ENCODE results near the gene RUNX2. TPM values are rescaled to one million over a fixed set of nuclear protein-coding genes. Genes with fewer than 3 reads are reported as not detected.

The RUNX2 gene
- polyA plus RNA-seq, 1 donor from 2014 or later: not detected

GRCh38 chr6:45665859-45666258, 337.7 kb downstream of the RUNX2 start:
- Histone ChIP-seq H4K20me1 (ENCODE audit: insufficient read depth) (no peaks in the 10 kb centered on the region), H3K9me3 (ENCODE audit: low read length) (no peaks in the 10 kb centered on the region), H3F3A (ENCODE audit: insufficient read depth, low read length, poor library complexity, severe bottlenecking) (no peaks in the 10 kb centered on the region), H3K4me3 (ENCODE audit: low read length) (no peak overlapping the region), H3K36me3 (ENCODE audit: insufficient read depth, low read length) (no peaks in the 10 kb centered on the region), H2AFZ (ENCODE audit: low read depth, low read length) (no peak overlapping the region), H3K27me3 (ENCODE audit: insufficient read depth, low read depth, low read length) (peaks cover 29% of the 10 kb centered on the region), H3K9ac (ENCODE audit: low read length) (no peak overlapping the region), H3K9me2 (ENCODE audit: insufficient read depth, low read length) (no peaks in the 10 kb centered on the region), H3K27ac (ENCODE audit: low read length) (no peak overlapping the region), H3K79me2 (replicated peaks; ENCODE audit: insufficient read depth, low read length) (no peaks in the 10 kb centered on the region), H3K4me2 (ENCODE audit: low read length) (no peak overlapping the region)
- TF ChIP-seq REST (IDR thresholded peaks at IDR 0.05; ENCODE audit: borderline replicate concordance): no peak
- no peak for TF ChIP-seq SMC3 (conservative IDR thresholded peaks at IDR 0.05; ENCODE audit: poor library complexity)
- no peak for TF ChIP-seq MXI1 (conservative IDR thresholded peaks at IDR 0.05; ENCODE audit: poor library complexity, severe bottlenecking)
- no peak for TF ChIP-seq EZH2 (IDR thresholded peaks at IDR 0.05; ENCODE audit: borderline replicate concordance, insufficient read depth, low read length, poor library complexity, severe bottlenecking)
- no peak for TF ChIP-seq RAD21 (conservative IDR thresholded peaks at IDR 0.05)
- no peak for TF ChIP-seq POLR2AphosphoS5 (IDR thresholded peaks at IDR 0.05)
- TF ChIP-seq TAF1 (IDR thresholded peaks at IDR 0.05; ENCODE audit: low read depth): no peak

- Histone ChIP-seq H4K20me1 (ENCODE audit: insufficient read depth) (no peaks in the 10 kb centered on the region), H3K27me3 (ENCODE audit: insufficient read depth, low read depth, low read length) (peaks cover 29% of the 10 kb centered on the region), H3K4me3 (ENCODE audit: low read length) (no peak overlapping the region), H3K9me2 (ENCODE audit: insufficient read depth, low read length) (no peaks in the 10 kb centered on the region), H3K9me3 (ENCODE audit: low read length) (no peaks in the 10 kb centered on the region), H3K9ac (ENCODE audit: low read length) (no peak overlapping the region), H3F3A (ENCODE audit: insufficient read depth, low read length, poor library complexity, severe bottlenecking) (no peaks in the 10 kb centered on the region), H3K79me2 (replicated peaks; ENCODE audit: insufficient read depth, low read length) (no peaks in the 10 kb centered on the region), H3K4me2 (ENCODE audit: low read length) (no peak overlapping the region), H2AFZ (ENCODE audit: low read depth, low read length) (no peak overlapping the region), H3K27ac (ENCODE audit: low read length) (no peak overlapping the region), H3K36me3 (ENCODE audit: insufficient read depth, low read length) (no peaks in the 10 kb centered on the region)
- TF ChIP-seq EZH2 (IDR thresholded peaks at IDR 0.05; ENCODE audit: borderline replicate concordance, insufficient read depth, low read length, poor library complexity, severe bottlenecking) (no peak), RAD21 (conservative IDR thresholded peaks at IDR 0.05) (no peak), MXI1 (conservative IDR thresholded peaks at IDR 0.05; ENCODE audit: poor library complexity, severe bottlenecking) (no peak), TAF1 (IDR thresholded peaks at IDR 0.05; ENCODE audit: low read depth) (no peak), REST (IDR thresholded peaks at IDR 0.05; ENCODE audit: borderline replicate concordance) (no peak), EP300 (conservative IDR thresholded peaks at IDR 0.05; ENCODE audit: poor library complexity, severe bottlenecking) (no peak), POLR2AphosphoS5 (IDR thresholded peaks at IDR 0.05) (no peak), SMC3 (conservative IDR thresholded peaks at IDR 0.05; ENCODE audit: poor library complexity) (no peak)
These were observed 338.7 kb downstream of the RUNX2 start for GRCh38 chr6:45666846-45667245.
